C4-2B (cell line): ENCODE results near the gene PLEKHA1.

Source experiments
- H3K27ac ChIP-seq: fragments of 450-650 bp; 2 replicates; pipeline ENCODE4 v1.5.1; 2017
- CTCF ChIP-seq: fragments of 450-650 bp; conservative IDR thresholded peaks from 2 replicates; pipeline ENCODE4 v1.5.1; 2017; ENCODE audit warnings: mild to moderate bottlenecking
- ZFX ChIP-seq: fragments of 450-650 bp; IDR thresholded peaks from 2 replicates; pipeline ENCODE4 v1.6.1; 2017

Gene PLEKHA1

GRCh38 chr10:122379041-122379440, 4.5 kb downstream of the PLEKHA1 start:
- no peak overlapping the region for H3K27ac ChIP-seq
- TF ChIP-seq CTCF, result no peak
- no peak for TF ChIP-seq ZFX

- TF ChIP-seq CTCF (no peak), ZFX (no peak)
- H3K27ac ChIP-seq, result no peak overlapping the region
Measured at GRCh38 chr10:122379537-122379936, 5.0 kb downstream of the PLEKHA1 start.

GRCh38 chr10:122380703-122381102, 6.2 kb downstream of the PLEKHA1 start:
- TF ChIP-seq ZFX (no peak), CTCF (no peak)
- no peak overlapping the region for H3K27ac ChIP-seq

- H3K27ac ChIP-seq, result no peak overlapping the region
- TF ChIP-seq CTCF (no peak), ZFX (no peak)
Measured at GRCh38 chr10:122381680-122382079, 7.2 kb downstream of the PLEKHA1 start.

GRCh38 chr10:122386514-122386913, 12.0 kb downstream of the PLEKHA1 start:
- TF ChIP-seq CTCF (no peak), ZFX (no peak)
- H3K27ac ChIP-seq, result no peak overlapping the region

- H3K27ac ChIP-seq, result no peak overlapping the region
- no peak for TF ChIP-seq ZFX
- no peak for TF ChIP-seq CTCF
Measured at GRCh38 chr10:122387572-122387971, 13.1 kb downstream of the PLEKHA1 start.

- no peak for TF ChIP-seq CTCF
- H3K27ac ChIP-seq, result no peak overlapping the region
Measured at GRCh38 chr10:122388287-122388997, 13.9 kb downstream of the PLEKHA1 start.
